COLO829 (cell line): ENCODE measurements around the gene ESR1.
"Not testable (repeated sequence)": the region's sequence is repeated elsewhere in the genome, so short reads cannot be mapped to it uniquely, and the experiment has no call there.

ENCODE experiments used
- DNase-seq: peaks from one replicate; pipeline ENCODE4 v3.0.0; 2012; ENCODE audit warnings: low spot score

The ESR1 gene

GRCh38 chr6:151813858-151814257 is 6.4 kb downstream of the ESR1 start:
- DNase-seq: no peak

- DNase-seq: no peak
Observed at GRCh38 chr6:151814614-151815013, 7.1 kb downstream of the ESR1 start.

DNA sequence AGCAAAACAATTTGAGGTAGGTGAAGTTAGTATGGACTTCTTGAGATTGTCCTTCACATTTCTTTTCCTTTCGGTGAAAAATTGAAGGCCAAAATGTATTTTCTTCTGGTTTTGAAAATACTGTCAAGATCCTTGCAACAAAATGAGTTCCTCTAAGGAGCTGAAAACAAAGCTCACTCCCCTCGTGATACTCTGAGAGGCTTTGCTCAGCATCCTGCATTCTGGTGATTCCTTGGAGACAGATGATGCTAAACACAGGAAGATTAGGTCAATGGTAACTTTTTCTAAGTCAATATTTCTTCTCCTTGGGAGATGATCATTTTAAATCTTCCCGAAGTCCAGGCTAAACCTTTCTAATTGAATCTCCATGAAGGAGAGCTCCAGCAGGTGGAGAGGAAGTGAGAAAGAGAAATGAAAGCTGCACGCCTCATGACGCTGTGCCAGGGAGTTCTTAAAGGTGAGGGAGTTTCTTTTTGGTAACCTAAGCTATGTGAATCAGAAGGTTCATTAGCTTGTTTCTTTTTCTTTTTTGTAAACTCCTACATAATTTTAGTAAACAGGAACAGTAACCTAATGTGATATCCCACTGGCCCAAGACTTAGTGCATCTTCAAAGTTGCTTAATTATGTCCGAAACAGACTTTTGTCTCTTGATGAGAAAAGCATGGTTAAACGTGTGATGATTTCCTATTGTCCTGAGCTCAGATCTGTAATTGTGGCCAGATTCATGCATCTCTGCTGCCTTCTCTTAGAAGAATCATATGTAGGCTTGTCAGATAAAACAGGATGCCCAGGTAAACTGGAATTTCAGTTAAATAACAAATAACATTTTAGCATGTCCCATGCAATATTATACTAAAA is 15.0 kb downstream of the ESR1 start:
- DNase-seq: no peak

- no peak for DNase-seq
Observed at GRCh38 chr6:151826517-151827142, 19.1 kb downstream of the ESR1 start.

DNA sequence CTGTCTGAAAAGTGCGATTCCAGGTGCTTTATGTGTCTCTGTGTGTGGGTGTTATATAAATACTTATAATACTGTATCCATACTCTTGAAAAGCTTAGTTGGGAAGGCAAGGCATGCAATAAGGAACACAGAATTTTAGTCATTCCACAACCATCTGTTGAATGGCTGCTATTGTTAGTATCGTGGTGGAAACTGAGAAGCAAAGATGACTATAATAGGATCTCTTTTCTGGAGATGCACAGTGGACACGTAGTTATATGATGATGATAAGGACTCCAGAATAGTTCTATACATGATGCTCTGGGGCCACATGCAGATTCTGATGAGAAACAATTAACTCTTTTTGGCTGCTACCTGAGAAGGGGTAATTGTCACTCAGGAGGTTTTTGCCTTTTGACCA is 25.2 kb downstream of the ESR1 start:
- no peak for DNase-seq

DNA sequence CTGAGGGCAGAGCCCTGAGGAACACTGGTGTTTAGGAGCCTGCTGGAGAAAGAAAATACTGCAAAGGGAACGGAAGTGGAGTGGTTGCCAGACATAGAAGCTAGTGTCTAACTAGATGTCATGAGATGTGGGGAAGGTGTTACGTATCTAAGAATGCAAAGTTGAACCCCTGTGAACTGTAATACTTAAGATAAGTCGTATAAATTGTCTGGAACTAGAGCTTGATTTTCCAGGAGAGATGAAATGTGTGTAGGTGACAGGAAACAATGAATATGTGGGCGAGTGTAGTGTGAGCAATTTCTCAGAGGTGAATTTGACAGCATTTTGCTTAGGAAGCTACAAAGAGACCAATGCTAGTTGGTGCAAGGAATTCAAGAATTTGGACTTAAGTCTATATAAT is 27.9 kb downstream of the ESR1 start:
- no peak for DNase-seq

DNA sequence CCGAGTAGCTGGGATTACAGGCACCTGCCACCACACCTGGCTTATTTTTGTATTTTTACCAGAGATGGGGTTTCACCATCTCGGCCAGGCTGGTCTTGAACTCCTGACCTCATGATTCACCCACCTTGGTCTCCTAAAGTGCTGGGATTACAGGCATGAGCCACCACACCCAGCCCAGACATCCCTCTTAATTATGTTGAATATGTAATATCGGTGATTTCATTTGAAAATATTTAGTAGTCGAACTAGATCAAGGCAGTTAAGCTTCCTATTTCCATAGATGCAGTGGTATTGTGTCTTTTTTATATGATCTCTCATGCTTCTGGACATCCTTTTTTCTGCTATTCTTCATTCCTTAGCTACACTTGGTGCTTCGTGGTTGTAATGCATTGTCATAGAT is 29.7 kb downstream of the ESR1 start:
- no peak for DNase-seq

- DNase-seq: no peak
Observed at GRCh38 chr6:151842816-151843215, 35.3 kb downstream of the ESR1 start.

DNA sequence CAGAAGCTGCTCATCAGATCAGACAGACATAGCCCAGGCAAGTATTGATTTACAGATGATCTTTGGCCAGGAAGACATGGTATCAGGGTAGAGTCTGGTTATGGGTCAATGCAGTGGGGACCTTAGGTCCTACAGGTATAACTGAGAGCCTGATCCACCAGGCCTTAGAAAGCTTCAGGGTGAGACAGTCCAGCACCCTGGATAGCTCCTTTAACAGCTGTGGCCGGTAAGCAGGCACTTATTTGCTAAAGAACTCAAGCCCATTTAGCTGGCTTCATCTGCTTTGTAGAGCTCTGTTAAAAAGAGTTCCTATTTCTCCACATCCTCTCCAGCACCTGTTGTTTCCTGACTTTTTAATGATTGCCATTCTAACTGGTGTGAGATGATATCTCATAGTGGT is 39.6 kb downstream of the ESR1 start:
- no peak for DNase-seq

- no peak for DNase-seq
Observed at GRCh38 chr6:151850479-151851003, 43.1 kb downstream of the ESR1 start.

DNA sequence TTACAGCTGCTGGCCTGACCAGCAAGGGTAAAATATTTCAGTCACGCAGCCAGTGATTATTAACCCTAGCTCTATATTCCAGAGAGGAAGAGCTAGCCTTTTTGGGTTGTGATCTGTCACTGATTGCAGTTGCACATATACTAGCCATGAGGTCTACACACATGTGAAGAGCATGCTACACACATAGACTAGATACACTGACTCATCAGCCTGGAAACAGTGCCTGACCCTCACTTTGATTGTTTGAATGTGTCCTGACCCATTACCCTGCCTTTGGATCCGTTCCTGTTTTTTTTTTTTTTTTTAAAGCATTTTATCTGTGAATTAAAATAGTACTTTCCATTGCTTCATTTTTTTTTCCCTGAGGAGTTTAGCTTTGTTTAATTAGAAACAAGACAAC is 50.8 kb downstream of the ESR1 start:
- no peak for DNase-seq

DNA sequence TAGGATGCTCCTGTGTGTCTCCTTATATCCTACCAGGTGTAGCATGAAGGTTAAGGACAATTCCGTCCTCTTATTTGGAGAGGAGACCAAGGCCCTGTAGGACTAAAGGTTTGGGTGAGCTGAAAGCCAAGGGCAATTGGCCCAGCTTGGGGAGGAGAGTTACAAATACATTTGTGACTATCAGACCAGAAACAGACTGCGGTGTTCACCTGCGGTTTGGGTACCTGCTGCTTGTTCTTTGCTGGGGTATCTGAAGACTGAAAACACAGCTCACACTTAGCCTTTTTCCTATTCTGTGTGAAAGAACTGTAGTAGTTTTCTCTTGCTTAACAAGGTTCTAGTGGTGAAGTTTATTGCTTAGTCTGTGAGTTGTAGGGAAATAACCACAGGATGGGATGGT is 55.0 kb downstream of the ESR1 start:
- no peak for DNase-seq

DNA sequence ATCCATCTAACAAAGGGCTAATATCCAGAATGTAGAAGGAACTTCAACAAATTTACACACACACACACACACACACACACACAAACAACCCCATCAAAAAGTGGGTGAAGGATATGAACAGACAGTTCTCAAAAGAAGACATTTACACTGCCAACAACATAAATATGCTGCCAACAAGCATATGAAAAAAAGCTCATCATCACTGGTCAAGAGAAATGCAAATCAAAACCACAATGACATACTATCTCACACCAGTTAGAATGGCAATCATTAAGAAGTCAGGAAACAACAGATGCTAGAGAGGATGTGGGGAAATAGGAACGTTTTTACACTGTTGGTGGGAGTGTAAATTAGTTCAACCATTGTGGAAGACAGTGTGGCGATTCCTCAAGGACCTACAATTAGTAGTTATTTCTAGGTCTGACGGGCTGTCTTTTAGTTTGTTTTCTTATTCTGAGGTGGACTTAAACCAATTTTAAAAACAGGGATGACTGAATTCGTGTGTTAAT is 59.9 kb downstream of the ESR1 start:
- not testable (repeated sequence) for DNase-seq

- no peak for DNase-seq
Observed at GRCh38 chr6:151869345-151869744, 61.9 kb downstream of the ESR1 start.

DNA sequence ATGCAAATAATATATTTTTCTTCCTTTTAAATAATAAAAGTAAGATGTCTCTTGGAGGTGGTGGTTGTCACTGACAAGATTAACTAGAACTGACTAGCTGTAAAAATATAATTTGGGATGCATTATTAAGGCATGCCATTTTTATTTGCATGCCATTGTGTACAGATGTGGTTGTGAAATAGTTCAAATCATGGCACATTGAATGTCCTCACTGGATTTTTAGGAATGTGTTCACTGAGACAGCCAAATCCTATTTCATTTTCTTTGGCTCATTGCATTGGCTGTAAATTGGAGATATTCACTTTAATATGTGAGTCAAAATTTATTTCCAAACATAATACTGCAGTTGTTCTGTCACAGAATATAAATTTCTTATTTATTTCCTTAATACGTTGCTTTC is 62.3 kb downstream of the ESR1 start:
- DNase-seq: no peak

- no peak for DNase-seq
Observed at GRCh38 chr6:151870375-151870774, 62.9 kb downstream of the ESR1 start.

GRCh38 chr6:151875524-151875923 is 68.0 kb downstream of the ESR1 start:
- no peak for DNase-seq

GRCh38 chr6:151876122-151876521 is 68.6 kb downstream of the ESR1 start:
- DNase-seq: no peak

DNA sequence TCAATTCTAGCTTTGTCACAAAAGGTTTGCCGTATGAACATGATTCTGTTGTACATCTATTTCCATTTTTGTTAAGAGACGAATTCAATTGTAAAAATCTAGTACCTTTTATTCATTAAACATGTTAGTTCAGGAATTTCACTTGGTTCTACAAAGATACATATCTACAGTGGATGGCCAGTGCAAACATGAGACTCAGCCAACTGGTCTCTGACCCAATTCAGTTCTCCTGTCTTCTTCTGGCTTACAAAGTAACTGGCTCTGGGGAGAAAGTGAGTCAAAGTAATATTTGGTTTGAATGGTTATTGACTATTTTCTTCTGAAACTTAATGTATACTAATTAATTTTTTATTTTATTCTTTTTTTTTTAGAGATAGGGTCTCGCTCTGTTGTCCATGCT is 70.0 kb downstream of the ESR1 start:
- DNase-seq: no peak

DNA sequence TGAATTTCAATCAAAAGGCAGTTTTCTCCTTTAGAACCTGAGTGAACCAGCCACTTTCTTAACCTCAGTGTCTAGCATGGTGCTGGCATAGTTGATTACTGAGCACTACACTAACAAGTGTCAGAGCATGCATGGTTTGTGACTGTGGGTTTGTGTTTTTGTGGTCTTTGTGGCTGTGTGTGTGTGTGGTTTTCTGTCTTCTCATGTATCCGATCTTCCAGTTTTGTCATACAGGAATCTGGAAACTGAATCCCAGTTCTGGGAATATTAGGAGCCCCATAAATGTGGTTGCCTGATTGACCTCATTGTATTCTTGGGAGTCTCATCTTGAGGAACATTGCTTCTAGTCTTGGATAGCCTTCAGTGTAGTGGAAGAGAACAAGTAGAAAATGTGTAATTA is 73.7 kb downstream of the ESR1 start:
- no peak for DNase-seq

DNA sequence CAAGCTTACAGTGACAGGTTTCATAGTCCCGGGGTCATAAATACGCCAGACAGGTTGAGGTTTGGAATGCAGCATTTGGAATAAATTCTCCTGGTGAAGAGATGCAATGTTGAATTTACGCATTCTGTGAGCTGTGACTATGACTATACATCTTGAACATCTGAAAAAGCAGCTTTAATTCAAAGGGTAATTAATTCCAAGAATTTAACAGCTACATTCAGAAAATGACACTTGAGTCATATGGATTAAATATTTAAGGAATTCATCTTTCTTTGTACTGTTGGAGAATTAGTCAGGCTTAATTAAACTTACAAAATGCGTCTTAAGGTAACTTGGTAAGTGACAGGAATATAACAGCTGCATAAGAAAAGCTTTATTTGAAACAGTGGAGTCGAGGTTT is 74.7 kb downstream of the ESR1 start:
- DNase-seq: no peak

- DNase-seq: no peak
Observed at GRCh38 chr6:151885234-151885633, 77.8 kb downstream of the ESR1 start.

DNA sequence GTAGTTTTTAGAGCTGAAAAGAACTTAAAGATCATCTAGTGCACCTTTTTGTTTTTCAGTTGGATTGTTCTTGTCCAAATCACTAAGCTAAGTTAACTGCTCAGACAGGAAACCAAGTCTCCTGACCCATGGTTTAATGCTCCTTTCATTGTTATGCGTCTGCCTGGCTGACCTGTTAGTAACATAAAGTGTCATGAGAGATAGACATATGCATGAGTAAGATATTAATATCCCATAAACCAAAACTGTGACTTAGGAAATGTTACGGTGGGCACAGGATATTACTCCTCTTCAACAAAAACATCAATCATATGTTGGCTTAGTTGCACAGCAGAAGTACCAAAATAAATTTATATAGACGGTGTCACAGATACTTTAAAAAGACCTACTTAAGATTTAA is 84.0 kb downstream of the ESR1 start:
- DNase-seq: no peak
